ENCODE results near the gene COCH.
A peak's percentile ranks its signal among the peaks of the same experiment; 100 is the strongest.
"Not testable (repeated sequence)": the region's sequence is repeated elsewhere in the genome, so short reads cannot be mapped to it uniquely, and the experiment has no call there.

COCH gene

DNA sequence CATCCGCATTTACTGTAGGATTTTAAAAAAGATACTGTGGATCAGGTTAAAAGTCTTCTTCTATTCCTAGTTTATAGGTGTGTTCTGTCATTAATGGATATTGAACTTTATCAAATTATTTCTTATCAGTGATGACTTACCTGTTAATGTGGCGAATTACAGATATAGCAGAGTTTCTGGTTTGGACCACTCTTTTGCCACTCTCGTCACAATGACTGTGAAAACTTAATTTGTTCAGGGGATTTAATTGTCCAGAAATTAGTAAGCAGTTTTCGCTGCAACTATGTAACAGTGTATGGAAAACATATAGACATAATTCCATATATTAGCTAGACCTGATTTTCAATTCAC, 14.9 kb downstream of the COCH start:
- no peak for DNase-seq (ENCODE audit: low spot score)
- TF ChIP-seq, protein P1, sequence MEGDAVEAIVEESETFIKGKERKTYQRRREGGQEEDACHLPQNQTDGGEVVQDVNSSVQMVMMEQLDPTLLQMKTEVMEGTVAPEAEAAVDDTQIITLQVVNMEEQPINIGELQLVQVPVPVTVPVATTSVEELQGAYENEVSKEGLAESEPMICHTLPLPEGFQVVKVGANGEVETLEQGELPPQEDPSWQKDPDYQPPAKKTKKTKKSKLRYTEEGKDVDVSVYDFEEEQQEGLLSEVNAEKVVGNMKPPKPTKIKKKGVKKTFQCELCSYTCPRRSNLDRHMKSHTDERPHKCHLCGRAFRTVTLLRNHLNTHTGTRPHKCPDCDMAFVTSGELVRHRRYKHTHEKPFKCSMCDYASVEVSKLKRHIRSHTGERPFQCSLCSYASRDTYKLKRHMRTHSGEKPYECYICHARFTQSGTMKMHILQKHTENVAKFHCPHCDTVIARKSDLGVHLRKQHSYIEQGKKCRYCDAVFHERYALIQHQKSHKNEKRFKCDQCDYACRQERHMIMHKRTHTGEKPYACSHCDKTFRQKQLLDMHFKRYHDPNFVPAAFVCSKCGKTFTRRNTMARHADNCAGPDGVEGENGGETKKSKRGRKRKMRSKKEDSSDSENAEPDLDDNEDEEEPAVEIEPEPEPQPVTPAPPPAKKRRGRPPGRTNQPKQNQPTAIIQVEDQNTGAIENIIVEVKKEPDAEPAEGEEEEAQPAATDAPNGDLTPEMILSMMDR (IDR thresholded peaks at IDR 0.05; ENCODE audit: extremely low read depth, missing control alignments): no peak

DNA sequence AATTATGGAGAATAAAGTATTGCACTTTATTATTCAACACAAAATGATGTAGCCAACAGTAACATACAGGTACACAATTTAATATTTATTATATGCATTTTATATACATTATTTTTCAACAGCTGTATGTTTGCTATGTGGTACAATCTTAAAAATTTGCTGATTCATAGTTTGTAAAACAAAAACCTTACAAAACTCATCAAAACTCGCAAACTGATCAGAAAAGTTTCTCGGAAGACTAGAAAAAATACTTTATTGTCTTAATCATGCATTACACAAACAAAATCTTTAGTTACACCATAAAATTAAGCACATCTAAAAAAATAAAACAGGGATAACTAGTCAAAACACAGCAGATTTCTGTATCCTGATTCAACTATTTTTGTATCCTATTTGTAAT, 19.5 kb downstream of the COCH start:
- TF ChIP-seq, protein P1 (IDR thresholded peaks at IDR 0.05; ENCODE audit: extremely low read depth, missing control alignments): no peak
- no peak for DNase-seq (ENCODE audit: low spot score)

DNA sequence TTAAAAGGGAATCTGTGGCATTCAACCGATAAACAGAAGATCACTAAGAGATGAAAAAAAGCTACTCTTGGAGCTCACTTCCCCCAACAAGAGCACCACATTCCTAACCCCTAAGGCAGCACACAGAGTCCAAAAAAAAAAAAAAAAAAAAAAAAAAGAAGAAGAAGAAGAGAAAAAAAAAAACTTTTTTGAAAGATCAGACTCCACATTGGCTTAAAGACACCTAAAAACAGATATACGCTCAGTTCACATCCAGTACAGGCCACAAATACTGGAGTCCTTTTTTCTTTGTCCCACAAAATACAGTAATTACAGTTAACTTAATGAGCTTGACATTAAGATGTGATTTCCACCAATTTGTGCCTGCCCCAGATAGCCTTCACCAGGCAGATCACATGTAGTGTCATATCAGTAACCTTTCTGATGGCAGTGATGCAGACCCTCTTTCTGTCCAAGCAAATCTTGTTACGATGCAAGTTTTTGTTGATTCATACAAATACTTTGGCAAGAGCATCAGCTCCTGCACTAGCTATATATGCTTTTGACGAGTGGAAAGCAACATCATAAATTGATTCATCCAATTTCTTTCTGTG, 20.7 kb downstream of the COCH start:
- TF ChIP-seq, protein P1 (IDR thresholded peaks at IDR 0.05; ENCODE audit: extremely low read depth, missing control alignments): no peak
- no peak for DNase-seq (ENCODE audit: low spot score)

DNA sequence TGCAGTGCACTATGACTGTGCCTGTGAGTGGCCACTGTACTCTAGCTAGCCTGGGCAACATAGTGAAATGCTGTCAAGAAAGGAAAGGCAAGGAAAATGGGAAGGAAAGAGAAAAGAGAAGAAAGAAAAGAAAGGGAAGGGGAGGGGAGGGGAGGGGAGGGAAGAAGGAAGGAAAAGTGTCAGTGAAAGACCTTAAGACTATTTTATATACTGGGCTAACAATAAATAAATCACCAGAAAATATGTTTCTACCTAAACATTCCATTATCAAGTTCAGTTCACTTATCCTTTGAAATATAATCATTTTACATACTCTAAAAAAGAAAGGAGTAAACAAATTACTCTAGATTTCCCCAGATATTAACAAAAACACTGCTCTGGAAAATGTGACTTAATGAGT, 22.1 kb downstream of the COCH start:
- TF ChIP-seq, protein P1 (IDR thresholded peaks at IDR 0.05; ENCODE audit: extremely low read depth, missing control alignments): no peak

DNA sequence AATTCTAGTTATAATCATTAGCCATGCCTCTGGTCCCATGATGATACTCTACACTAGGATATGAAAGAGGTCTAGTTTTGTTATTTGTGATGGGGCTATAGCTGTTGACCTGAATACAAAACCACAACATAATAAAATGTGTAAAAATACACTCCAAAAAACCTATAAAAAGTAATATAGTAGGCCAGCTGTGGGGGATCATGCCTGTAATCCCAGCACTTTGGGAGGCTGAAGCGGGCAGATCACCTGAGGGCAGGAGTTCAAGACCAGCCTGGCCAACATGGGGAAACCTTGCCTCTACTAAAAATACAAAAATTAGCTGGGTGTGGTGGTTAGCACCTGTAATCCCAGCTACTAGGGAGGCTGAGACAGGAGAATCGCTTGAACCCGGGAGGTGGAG, 22.8 kb downstream of the COCH start:
- DNase-seq (ENCODE audit: low spot score): not testable (repeated sequence)

More for the DNA sequence above, 22.1 kb downstream of the COCH start:
- DNase-seq (ENCODE audit: low spot score): no peak

DNA sequence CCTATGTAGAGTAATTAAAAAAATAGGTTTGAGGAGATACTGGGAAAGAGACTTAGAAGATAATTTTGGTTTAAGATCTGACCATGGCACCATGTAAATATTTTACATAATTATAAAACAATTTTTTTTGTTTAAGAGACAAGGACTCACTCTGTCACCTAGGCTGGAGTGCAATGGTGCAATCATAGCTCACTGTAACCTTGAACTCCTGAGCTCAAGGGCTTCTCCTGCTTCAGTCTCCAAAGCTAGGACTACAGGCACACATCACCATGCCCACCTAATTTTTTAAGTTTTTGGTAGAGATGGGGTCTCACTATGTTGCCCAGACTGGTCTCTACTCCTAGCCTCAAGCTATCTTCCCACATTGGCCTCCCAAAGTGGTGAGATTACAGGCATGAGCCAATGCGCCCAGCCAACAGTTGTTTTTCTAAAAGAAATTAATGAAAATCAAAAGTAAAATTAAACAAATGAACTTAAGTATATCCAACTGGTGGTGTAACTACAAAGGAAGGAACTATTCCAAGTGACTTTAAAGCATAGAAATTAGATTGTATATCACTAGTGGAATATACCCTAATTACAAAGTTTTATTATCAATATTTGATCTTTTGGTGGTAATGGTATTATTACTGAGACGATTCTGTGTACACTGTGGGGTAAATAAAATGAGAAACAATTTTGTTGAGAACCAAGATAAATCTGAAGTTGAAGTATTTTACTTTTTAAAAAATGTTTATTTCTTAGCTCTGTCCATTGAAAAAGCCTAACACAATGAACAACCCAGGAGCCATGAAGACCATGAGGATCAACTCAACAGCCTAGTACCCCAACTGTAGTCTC, 29.1 kb downstream of the COCH start:
- DNase-seq (ENCODE audit: low spot score): no peak

DNA sequence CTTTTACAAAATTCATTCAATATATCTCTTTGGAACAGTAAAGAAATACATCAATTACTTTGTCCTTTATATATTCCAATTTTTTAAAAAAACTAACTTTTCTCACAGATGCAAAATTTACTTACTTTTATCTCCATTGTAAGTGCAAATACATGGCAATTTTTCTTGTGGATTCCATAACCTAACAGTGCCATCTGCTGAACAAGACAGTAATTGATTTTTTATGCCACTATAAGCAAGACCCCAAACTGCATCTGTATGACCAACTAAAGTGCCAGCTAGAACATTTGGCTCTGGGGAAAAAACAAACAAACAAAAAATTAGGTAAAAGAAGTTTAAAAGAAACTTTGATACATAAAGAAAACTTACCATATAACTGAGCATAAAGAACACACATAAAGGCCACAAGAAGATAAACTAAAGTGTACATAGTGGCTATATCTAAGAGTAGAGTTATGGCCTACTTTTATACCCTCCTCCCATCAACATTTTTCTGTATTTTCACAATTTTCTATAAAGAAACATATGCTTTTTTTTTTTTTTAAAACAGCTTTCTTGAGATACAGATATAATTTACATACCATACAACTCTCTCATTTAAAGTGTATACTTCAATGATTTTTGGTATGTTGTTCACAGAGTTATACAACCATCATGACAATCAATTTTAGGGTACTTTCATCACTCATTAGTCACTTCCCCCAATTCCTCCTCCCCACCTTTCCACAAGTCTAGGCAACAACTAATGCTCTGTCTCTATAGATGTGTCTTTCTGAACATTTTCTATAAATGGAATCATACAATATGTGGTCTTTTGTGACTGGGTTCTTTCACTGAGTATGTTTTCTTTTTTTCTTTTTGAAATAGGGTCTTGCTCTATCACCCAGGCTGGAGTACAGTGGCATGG, 32.6 kb downstream of the COCH start:
- TF ChIP-seq, protein P1 (IDR thresholded peaks at IDR 0.05; ENCODE audit: extremely low read depth, missing control alignments): peak; percentile 11
- no peak for DNase-seq (ENCODE audit: low spot score)

More for the DNA sequence above, 29.1 kb downstream of the COCH start:
- TF ChIP-seq, protein P1 (IDR thresholded peaks at IDR 0.05; ENCODE audit: extremely low read depth, missing control alignments): no peak
